Ishikawa (cell line): ENCODE data around the gene PROZ.

ENCODE experiments used
- CEBPB ChIP-seq: IDR thresholded peaks from 2 replicates; pipeline ENCODE4 v1.6.1; 2012
- CREB1 ChIP-seq: IDR thresholded peaks from 2 replicates; pipeline ENCODE4 v1.6.1; 2012; ENCODE audit warnings: low read depth
- EGR1 ChIP-seq: IDR thresholded peaks from 2 replicates; pipeline ENCODE4 v1.6.1; 2012
- EP300 ChIP-seq: IDR thresholded peaks from 2 replicates; pipeline ENCODE4 v1.6.1; 2012; ENCODE audit warnings: borderline replicate concordance
- FOXM1 ChIP-seq: IDR thresholded peaks from 2 replicates; pipeline ENCODE4 v1.6.1; 2012; ENCODE audit warnings: low read depth, borderline replicate concordance
- MAX ChIP-seq: IDR thresholded peaks from 2 replicates; pipeline ENCODE4 v1.6.1; 2012
- NFIC ChIP-seq: IDR thresholded peaks from 2 replicates; pipeline ENCODE4 v1.6.1; 2012
- RAD21 ChIP-seq: IDR thresholded peaks from 2 replicates; pipeline ENCODE4 v1.6.1; 2012; ENCODE audit warnings: low read depth
- REST ChIP-seq: IDR thresholded peaks from 2 replicates; pipeline ENCODE4 v1.6.1; 2012; ENCODE audit warnings: low read depth, mild to moderate bottlenecking
- TAF1 ChIP-seq: IDR thresholded peaks from 2 replicates; pipeline ENCODE4 v1.6.1; 2012; ENCODE audit warnings: low read depth, mild to moderate bottlenecking
- TCF12 ChIP-seq: IDR thresholded peaks from 2 replicates; pipeline ENCODE4 v1.6.1; 2012; ENCODE audit warnings: low read depth
- TEAD4 ChIP-seq: IDR thresholded peaks from 2 replicates; pipeline ENCODE4 v1.6.1; 2012
- USF1 ChIP-seq: IDR thresholded peaks from 2 replicates; pipeline ENCODE4 v1.6.1; 2012
- YY1 ChIP-seq: IDR thresholded peaks from 2 replicates; pipeline ENCODE4 v1.6.1; 2012; ENCODE audit warnings: low read depth
- ZBTB7A ChIP-seq: IDR thresholded peaks from 2 replicates; pipeline ENCODE4 v1.6.1; 2012; ENCODE audit warnings: low read depth

The PROZ gene

GRCh38 chr13:113167575-113167974 lies 9.1 kb downstream of the PROZ start:
- TF ChIP-seq EP300 (no peak), NFIC (no peak), TAF1 (no peak), TCF12 (no peak), EGR1 (no peak), CEBPB (no peak), YY1 (no peak), USF1 (no peak), CREB1 (no peak), REST (no peak), MAX (no peak), FOXM1 (no peak), RAD21 (no peak), ZBTB7A (no peak), TEAD4 (no peak)

DNA sequence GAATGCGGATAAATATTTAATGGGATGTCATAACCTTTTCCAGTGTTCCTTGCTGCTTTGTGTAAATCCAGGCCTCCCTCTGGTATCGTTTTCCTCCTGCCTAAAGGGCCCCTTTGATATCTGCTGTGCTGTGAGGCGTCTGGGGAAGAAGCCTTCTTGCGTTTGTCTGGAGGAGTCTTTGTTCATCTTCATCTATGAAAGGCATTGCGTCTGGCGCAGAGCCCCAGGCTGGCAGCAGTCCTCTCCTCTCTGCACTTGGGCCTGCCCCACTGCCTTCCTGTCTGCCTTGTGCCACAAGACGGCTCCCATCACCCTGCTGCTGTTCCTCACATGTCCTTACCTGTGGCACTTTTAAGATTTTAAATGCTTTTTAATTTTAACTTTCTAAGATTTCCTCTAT lies 9.8 kb downstream of the PROZ start:
- TF ChIP-seq TCF12 (no peak), MAX (no peak)

GRCh38 chr13:113169277-113170272 lies 11.1 kb downstream of the PROZ start:
- TF ChIP-seq CEBPB (no peak), EGR1 (no peak), TCF12 (no peak), FOXM1 (no peak), MAX (no peak), REST (no peak), TEAD4 (no peak), NFIC (no peak), TAF1 (no peak), USF1 (no peak), RAD21 (no peak), EP300 (no peak), YY1 (no peak), ZBTB7A (no peak)

DNA sequence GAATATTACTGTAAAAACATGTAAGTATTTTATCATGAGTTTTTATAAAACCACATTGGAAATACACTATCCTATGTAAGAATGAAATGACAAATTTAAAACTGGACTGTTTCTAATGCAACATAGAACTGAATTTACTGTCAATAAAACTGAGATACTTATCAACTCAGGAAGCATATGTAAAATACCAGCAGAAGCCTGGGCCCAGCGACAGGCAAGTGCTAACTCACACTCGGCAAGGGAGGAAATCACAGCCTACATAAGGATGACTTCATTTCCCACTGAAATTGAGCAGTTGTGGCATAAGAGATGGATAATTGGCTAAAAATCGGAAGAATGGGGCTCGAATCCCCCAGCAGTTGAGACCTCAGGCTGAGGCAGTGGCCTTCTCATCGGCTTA lies 12.1 kb downstream of the PROZ start:
- TF ChIP-seq YY1 = no peak
- TF ChIP-seq TEAD4 = no peak
- no peak for TF ChIP-seq EGR1
- no peak for TF ChIP-seq USF1
- TF ChIP-seq FOXM1 = no peak
- no peak for TF ChIP-seq TAF1
- TF ChIP-seq ZBTB7A = no peak
- no peak for TF ChIP-seq CEBPB
- TF ChIP-seq MAX = no peak
- no peak for TF ChIP-seq REST
- TF ChIP-seq NFIC = no peak
- no peak for TF ChIP-seq RAD21
- no peak for TF ChIP-seq TCF12
- TF ChIP-seq CREB1 = no peak
- TF ChIP-seq EP300 = no peak
